Transverse colon (tissue), 4 donors: ENCODE measurements around the gene ESRRG. TPM values are rescaled to one million over a fixed set of nuclear protein-coding genes. Genes with fewer than 3 reads are reported as not detected.

Experiments
- DNase-seq: peaks from one replicate; pipeline ENCODE4 v3.0.0-alpha.2; 2019
- H3K27ac ChIP-seq, 4 donors: fragments of 200-600 bp; sonication (generic); 2 replicates each; pipeline ENCODE4 v1.5.1; 2016 to 2018; ENCODE audit warnings: inconsistent platforms in 4 of 4
- H3K27me3 ChIP-seq: fragments of 200-600 bp; sonication (generic); 2 replicates; pipeline ENCODE4 v1.5.1; 2017; ENCODE audit warnings: inconsistent platforms
- H3K36me3 ChIP-seq, 4 donors: fragments of 200-600 bp; sonication (generic); 2 replicates each; pipeline ENCODE4 v1.5.1; 2017 to 2019; ENCODE audit warnings: inconsistent platforms in 4 of 4
- H3K4me1 ChIP-seq, 4 donors: fragments of 200-600 bp; sonication (generic); 2 replicates each; pipeline ENCODE4 v1.5.1; 2017 to 2020; ENCODE audit warnings: inconsistent platforms in 4 of 4
- H3K4me3 ChIP-seq, 4 donors: fragments of 200-600 bp; sonication (generic); 1 replicate in 1 of 4; 2 replicates in 3 of 4; pipeline versions ENCODE4 v1.5.1 to v1.6.1; 2017 to 2019; ENCODE audit warnings: inconsistent platforms in 4 of 4
- H3K9me3 ChIP-seq, 2 donors: fragments of 200-600 bp; sonication (generic); 2 replicates each; pipeline ENCODE4 v1.5.1; 2017 to 2019; ENCODE audit warnings: inconsistent platforms in 2 of 2
- EP300 ChIP-seq: sonication (generic); formaldehyde crosslinking; IDR thresholded peaks from one replicate; pipeline ENCODE4 v1.6.1; 2017; ENCODE audit warnings: antibody characterized with exemption, low read depth
- POLR2A ChIP-seq: fragments of 450-650 bp; IDR thresholded peaks from one replicate; pipeline ENCODE4 v1.6.1; 2016; ENCODE audit warnings: antibody characterized with exemption, mild to moderate bottlenecking, moderate library complexity
- POLR2AphosphoS5 ChIP-seq, 3 donors: sonication (generic); formaldehyde crosslinking; IDR thresholded peaks; one replicate each; pipeline ENCODE4 v1.6.1; 2016; ENCODE audit warnings: antibody characterized with exemption in 3 of 3
- WGBS, 2 donors: methylation state at CpG; one replicate each; pipeline ENCODE4 v1.1.5; 2018; ENCODE audit warnings: low coverage in 1 of 2; 5-methylcytosine and 5-hydroxymethylcytosine counted together
- in situ Hi-C, 4 donors: fragments of 200-750 bp; cut with MboI; loops; one replicate each; pipeline versions ENCODE4 v1.15.0 to v1.15.1; 2017; ENCODE audit warnings: low sequenced_read_pairs in 3 of 4, low pct_ligation_motif_present in 1 of 4, low pct_unique_long_range_greater_than_20kb in 1 of 4
- intact Hi-C: fragments of 100-400 bp; cut with DNase I; formaldehyde crosslinking; loops from one replicate; pipeline ENCODE4 v1.15.1; 2023; ENCODE audit warnings: low total_unique reads
- total RNA-seq, 4 donors: library from RNA; depleted of rRNA; stranded (reverse); fragments of >200 nt; gene quantifications; one replicate each; pipeline ENCODE4 v1.1.0, GENCODE V29; 2016
- TF ChIP-seq, protein P1 (sequence below), 5 experiments: fragments of 200-600 bp in 3 of 5; fragments of 450-650 bp in 2 of 5; sonication (generic) in 3 of 5; IDR thresholded peaks; 1 replicate in 2 of 5; 2 replicates in 3 of 5; pipeline ENCODE4 v1.5.1; 2016 to 2017; ENCODE audit warnings: antibody characterized with exemption in 5 of 5, inconsistent platforms in 3 of 5, mild to moderate bottlenecking in 2 of 5, moderate library complexity in 1 of 5

ESRRG gene
- total RNA-seq, 4 donors from 2014 or later, result 0.20 to 1.5 (median 0.50) TPM

DNA sequence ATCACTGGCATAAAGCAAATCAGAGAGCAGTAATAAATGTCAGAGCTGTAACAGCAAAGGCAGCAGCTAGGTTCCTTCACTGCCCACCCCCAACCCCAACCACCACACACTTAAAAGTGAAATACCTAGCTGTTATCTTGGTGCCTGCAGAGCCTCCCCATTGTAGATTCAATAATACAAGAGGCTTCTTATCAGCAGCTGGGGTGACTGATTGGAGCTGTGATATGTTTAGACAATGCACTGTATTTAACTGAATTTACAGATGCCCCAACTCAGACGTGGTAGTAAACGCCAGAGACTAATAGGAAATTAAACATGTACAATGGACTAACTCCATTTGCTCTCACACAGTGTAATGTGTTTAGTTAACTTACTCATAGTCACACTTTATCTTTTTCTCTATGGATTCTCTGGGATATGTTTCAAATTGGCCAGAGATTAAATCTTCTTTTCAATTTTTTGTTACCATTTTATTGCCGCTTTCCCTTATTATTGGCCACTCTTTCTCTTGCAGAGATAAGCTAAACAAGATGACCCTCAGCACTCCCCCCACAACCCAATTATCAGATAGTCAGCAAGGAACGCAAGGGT lies 117.1 kb downstream of the ESRRG start:
- WGBS, 2 donors, result 45 to 59% methylated on average over 3 to 4 of the region's 4 CpGs
- no peak for DNase-seq
- H3K27me3 ChIP-seq, result no peaks in the 10 kb centered on the region
- in situ Hi-C loops, result no loop called here
- H3K9me3 ChIP-seq, result no peaks in the 10 kb centered on the region
- H3K4me1 ChIP-seq, result peaks cover 0 to 4% (median 0%) of the 10 kb centered on the region in 4 donors
- intact Hi-C loops, result no loop called here
- no peak for TF ChIP-seq POLR2AphosphoS5 (IDR thresholded peaks at IDR 0.05)
- no peak for TF ChIP-seq POLR2A
- TF ChIP-seq, protein P1, sequence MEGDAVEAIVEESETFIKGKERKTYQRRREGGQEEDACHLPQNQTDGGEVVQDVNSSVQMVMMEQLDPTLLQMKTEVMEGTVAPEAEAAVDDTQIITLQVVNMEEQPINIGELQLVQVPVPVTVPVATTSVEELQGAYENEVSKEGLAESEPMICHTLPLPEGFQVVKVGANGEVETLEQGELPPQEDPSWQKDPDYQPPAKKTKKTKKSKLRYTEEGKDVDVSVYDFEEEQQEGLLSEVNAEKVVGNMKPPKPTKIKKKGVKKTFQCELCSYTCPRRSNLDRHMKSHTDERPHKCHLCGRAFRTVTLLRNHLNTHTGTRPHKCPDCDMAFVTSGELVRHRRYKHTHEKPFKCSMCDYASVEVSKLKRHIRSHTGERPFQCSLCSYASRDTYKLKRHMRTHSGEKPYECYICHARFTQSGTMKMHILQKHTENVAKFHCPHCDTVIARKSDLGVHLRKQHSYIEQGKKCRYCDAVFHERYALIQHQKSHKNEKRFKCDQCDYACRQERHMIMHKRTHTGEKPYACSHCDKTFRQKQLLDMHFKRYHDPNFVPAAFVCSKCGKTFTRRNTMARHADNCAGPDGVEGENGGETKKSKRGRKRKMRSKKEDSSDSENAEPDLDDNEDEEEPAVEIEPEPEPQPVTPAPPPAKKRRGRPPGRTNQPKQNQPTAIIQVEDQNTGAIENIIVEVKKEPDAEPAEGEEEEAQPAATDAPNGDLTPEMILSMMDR (IDR thresholded peaks at IDR 0.05), result no peak
- no peak for TF ChIP-seq EP300
- H3K36me3 ChIP-seq, result no peaks in the 10 kb centered on the region
- no peak overlapping the region for H3K27ac ChIP-seq
- H3K4me3 ChIP-seq, result no peak overlapping the region

DNA sequence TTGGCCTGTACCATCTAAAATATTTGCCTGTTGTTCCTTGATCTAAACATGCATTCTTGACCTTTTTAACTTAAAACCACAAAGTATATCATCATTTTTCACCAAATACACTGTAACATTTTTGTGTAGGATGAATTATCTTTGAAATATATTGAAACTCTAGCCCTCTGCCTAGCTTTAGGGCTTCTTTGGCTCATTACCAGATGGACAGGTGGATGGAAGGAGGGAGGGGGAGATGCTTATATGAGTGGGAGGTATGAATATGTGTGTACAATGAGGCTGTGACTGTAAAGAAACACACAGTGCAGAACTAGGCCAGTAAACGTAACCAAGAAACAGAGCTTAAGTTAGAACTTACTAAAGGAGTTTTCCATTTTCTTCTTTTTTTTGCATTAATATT lies 118.5 kb downstream of the ESRRG start:
- Histone ChIP-seq H3K27me3 (no peaks in the 10 kb centered on the region), H3K4me1 (peaks cover 0 to 4% (median 0%) of the 10 kb centered on the region in 4 donors), H3K9me3 (no peaks in the 10 kb centered on the region), H3K4me3 (no peak overlapping the region), H3K27ac (no peak overlapping the region), H3K36me3 (no peaks in the 10 kb centered on the region)
- no peak for TF ChIP-seq POLR2AphosphoS5 (IDR thresholded peaks at IDR 0.05)
- TF ChIP-seq, protein P1 (IDR thresholded peaks at IDR 0.05), result no peak
- DNase-seq, result no peak
- in situ Hi-C loops, result no loop called here
- intact Hi-C loops, result no loop called here
- WGBS, 2 donors, result 45 to 83% methylated on average over 1 of the region's 1 CpG

DNA sequence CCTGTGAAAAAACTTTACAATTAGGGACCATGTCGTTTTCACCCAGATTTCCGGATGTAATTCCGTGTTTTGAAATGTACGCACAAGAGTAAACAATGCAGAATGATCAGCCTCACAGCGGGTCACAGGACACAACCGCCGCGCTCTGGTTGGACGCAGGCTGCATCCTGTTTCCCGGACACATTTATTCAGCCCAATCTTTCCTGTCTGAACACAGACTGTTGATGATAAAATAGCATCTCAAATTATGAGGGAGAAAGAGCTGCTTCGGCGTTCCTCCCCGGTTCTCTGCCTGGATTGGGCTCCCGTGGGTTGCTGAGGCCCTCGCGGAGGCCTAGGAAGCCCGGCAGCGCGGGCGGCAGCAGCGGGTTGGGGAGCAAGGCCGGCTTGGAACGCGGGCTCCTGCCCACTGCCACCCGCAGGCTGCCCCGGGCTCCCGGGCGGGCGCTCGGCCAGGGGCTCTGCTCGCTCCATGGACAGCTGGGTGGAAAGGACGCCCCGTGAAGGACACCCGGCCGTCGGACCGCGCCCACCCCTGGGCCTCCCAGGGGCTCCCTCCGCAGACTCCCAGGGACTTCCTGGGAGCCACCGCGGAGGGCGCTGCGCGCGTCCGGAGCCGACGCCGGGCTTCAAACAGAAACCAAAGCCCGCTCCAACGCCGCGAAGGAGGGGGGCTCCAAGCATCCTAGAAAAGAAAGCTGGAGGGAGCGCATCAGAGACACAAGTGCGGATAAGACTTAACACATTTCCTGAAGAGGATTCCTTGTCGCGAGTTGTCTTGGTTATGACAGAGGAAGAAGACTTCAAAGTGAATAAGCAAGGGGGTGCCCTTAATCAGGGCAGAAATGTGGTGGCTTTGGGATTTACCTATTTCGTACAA lies 122.3 kb downstream of the ESRRG start:
- no peaks in the 10 kb centered on the region for H3K9me3 ChIP-seq
- H3K4me1 ChIP-seq, result peaks cover 0 to 4% (median 0%) of the 10 kb centered on the region in 4 donors
- intact Hi-C loops, result no loop called here
- DNase-seq, result peak; percentile 79
- H3K36me3 ChIP-seq, result no peaks in the 10 kb centered on the region
- 4 to 12% methylated on average over 11 to 57 of the region's 58 CpGs for WGBS, 2 donors
- peak overlapping the region; percentile 21 to 84 (median 59) for H3K4me3 ChIP-seq
- peak overlapping the region; percentile 86 to 97 (median 93) for H3K27ac ChIP-seq
- TF ChIP-seq, protein P1 (IDR thresholded peaks at IDR 0.05), result peak; percentile 53 to 61 (median 56)
- peak; percentile 51 to 67 (median 61) for TF ChIP-seq POLR2AphosphoS5 (IDR thresholded peaks at IDR 0.05)
- TF ChIP-seq EP300, result no peak
- peak; percentile 65 for TF ChIP-seq POLR2A
- H3K27me3 ChIP-seq, result no peaks in the 10 kb centered on the region
- in situ Hi-C loops, result no loop called here

DNA sequence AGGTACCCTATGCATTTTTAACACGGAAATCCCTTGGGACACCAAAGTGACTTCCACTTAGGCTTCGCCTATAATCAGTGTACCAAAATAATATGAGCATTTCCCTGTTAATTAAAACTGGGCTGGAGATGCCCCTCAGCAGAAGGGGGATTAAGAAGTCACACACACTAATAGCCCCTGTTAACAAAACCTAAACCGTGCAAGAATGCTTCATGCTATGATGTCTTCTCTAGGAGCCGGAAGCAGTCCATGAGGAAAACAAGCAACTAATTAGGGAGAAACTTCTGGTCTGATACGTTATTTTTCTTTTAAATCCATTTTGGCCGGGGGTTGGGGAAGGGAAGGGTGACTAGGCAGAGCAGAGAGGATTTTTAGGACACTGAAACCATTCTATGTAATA lies 123.4 kb downstream of the ESRRG start:
- Histone ChIP-seq H3K27ac (no peak overlapping the region), H3K36me3 (no peaks in the 10 kb centered on the region), H3K4me3 (no peak overlapping the region), H3K4me1 (peaks cover 0 to 4% (median 0%) of the 10 kb centered on the region in 4 donors), H3K9me3 (no peaks in the 10 kb centered on the region), H3K27me3 (no peaks in the 10 kb centered on the region)
- DNase-seq, result no peak
- in situ Hi-C loops, result no loop called here
- intact Hi-C loops, result no loop called here
- TF ChIP-seq POLR2AphosphoS5 (IDR thresholded peaks at IDR 0.05), result no peak
- no peak for TF ChIP-seq EP300
- TF ChIP-seq, protein P1 (IDR thresholded peaks at IDR 0.05), result no peak
- no peak for TF ChIP-seq POLR2A
- 82 to 83% methylated on average over 6 of the region's 6 CpGs for WGBS, 2 donors
